GM19372 (cell line): ENCODE results near the gene SH3PXD2B.

ENCODE experiments used
- ATAC-seq: cut with Tn5 transposase; IDR thresholded peaks from one replicate; pipeline ENCODE4 v1.9.1; 2021; ENCODE audit warnings: mild to moderate bottlenecking, low read depth, moderate library complexity; ENCODE audit not compliant: unreplicated experiment

Gene SH3PXD2B

DNA sequence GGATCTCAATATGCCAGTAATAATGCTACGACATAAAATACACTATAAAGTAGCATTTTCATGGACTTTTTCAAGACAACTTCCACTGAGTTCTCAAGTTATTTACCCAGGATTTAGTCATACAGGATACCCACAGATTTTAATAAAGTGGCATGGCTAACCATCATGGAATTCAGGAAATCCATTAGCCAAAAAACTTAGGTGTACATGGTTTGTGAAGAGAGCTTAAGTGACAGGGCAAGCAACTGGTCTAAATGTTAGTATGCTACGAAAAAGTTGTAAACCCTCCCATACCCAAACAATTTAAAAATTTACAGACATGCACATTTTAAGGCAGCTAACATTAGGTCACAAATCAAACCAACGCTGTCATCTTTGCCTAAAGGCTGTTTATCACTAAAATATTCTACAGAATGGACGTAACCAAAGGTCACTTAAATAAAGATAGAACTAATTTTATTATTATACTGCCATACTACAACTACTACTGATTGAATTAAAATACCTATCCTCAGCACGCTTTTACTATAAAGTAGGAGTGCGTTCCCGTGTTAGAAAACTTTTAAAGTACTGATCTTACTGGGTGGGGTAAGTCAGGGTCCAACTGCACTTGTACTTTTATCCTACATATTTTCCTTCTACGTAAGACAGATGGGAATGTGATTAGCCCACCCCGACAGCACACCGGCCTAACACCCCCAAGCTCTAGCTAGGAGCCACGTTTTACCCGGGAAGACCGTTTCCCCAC is 171.9 kb downstream of the SH3PXD2B start:
- no peak for ATAC-seq

DNA sequence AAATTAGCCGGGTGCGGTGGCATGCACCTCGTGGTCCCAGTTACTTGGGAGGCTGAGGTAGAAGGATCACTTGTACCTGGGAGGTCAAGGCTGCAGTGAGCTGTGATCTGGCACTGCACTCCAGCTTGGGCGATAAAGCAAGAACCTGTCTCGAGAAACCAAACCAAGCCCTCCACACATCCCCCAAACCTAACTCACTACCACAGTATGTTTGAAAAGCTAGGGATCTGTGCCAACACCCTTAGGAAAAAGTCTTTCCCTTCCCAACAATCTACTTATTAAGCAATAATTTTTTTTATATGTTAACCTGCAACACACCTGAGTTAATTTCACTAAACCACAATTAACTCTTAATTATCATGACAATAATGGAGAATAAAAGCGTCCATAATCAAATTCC is 173.0 kb downstream of the SH3PXD2B start:
- no peak for ATAC-seq

- no peak for ATAC-seq
Observed at GRCh38 chr5:172280929-172281328, 173.4 kb downstream of the SH3PXD2B start.

GRCh38 chr5:172280317-172280716 is 174.0 kb downstream of the SH3PXD2B start:
- ATAC-seq, result no peak

DNA sequence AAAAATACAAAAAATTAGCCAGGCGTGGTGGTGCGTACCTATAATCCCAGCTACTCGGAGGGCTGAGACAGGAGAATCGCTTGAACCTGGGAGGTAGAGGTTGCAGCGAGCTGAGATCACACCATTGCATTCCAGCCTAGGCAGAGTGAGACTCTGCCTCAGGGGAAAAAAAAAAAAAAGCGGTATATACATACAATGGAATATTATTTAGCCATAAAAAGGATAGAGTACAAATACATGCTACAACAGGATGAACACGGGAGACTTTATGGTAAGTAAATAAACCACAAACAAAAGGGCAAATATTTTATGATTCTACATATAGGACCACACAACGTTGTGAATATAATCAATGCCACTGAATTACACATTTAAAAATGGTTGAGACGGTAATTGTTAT is 176.0 kb downstream of the SH3PXD2B start:
- ATAC-seq, result no peak

- ATAC-seq, result no peak
Observed at GRCh38 chr5:172276214-172276613, 178.1 kb downstream of the SH3PXD2B start.
